ENCODE data around the gene TMEM150B.

DNA sequence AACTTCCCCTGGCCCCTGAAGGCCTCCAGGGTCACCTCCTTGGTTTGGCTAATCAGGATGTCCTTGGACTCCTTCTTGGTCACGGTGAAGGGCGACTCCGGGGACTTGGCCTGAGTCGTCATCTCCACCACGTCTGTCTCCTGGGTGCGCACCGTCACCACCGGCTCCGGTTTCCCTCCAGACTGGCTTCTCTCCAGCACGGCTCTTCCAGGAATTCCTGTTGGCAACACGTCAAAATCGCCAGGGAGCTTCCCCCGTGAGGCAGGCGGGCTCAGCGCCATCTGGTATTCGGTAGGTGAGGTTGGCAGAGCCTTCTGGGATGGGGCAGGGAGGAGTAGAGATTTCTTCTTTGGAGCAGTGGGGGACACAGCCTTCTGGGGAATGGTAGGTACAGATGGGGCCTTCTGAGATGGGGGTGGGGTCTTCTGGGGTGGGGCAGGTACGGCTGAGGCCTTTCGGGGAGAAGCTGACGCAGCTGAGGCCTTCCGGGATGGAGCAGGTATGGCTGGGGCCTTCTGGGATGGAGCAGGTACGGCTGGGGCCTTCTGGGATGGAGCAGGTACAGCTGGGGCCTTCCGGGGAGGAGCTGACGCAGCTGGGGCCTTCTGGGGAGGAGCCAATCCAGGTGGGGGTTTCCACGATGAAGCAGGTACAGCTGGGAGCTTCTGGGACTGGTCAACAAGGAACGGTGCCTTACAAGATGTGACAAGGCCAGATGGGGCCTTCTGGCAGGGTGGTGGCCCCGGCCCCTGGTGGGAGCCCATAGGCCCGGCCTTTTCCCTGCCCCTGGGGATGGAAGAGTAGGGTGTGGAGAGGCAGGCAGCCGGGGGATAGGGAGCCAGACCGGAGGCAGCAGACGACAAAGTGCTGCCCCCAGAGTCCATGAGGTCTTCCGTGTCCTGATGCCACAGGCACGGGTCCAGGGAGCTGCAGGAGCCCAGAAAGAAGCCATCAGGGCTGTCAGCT is 34.1 kb upstream of the TMEM150B start:
- TF ChIP-seq, protein P1, sequence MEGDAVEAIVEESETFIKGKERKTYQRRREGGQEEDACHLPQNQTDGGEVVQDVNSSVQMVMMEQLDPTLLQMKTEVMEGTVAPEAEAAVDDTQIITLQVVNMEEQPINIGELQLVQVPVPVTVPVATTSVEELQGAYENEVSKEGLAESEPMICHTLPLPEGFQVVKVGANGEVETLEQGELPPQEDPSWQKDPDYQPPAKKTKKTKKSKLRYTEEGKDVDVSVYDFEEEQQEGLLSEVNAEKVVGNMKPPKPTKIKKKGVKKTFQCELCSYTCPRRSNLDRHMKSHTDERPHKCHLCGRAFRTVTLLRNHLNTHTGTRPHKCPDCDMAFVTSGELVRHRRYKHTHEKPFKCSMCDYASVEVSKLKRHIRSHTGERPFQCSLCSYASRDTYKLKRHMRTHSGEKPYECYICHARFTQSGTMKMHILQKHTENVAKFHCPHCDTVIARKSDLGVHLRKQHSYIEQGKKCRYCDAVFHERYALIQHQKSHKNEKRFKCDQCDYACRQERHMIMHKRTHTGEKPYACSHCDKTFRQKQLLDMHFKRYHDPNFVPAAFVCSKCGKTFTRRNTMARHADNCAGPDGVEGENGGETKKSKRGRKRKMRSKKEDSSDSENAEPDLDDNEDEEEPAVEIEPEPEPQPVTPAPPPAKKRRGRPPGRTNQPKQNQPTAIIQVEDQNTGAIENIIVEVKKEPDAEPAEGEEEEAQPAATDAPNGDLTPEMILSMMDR (IDR thresholded peaks at IDR 0.05): no peak
- no peak for TF ChIP-seq POLR2A (IDR thresholded peaks at IDR 0.05)

Measured in uterus (tissue), 2 donors.